IMR-90 (cell line): ENCODE data around the gene ADCY5. TPM values are rescaled to one million over a fixed set of nuclear protein-coding genes. Genes with fewer than 3 reads are reported as not detected.

ENCODE experiments used
- ATAC-seq: fragments of 200-7000 bp; cut with Tn5 transposase; 2 replicates; pipeline ENCODE4 v1.9.1; 2020; ENCODE audit warnings: low read depth, mild to moderate bottlenecking, moderate library complexity
- BruUV-seq: library from RNA; stranded (reverse); fragments of 400-500 nt; replicated peaks from 2 replicates; lab custom pipeline; 2021; lab: Mats Ljungman, UMichigan
- CTCF ChIA-PET: fragments of 300-600 bp; formaldehyde crosslinking; extraction: SDS; loops from one replicate; lab custom pipeline; 2021; ENCODE audit warnings: antibody characterized with exemption; lab: Yijun Ruan, JAX
- POLR2A ChIA-PET: fragments of 300-600 bp; sonication (Branson Sonifier 250); formaldehyde crosslinking; loops from one replicate; lab custom pipeline; 2022; ENCODE audit warnings: antibody characterized with exemption; ENCODE audit not compliant: unreplicated experiment; lab: Charles Lee
- DNase-seq: peaks from one replicate; pipeline ENCODE4 v3.0.0; 2013
- H2AFZ ChIP-seq: replicated peaks from 2 replicates; pipeline ENCODE3; 2013; ENCODE audit warnings: low read length, mild to moderate bottlenecking; ENCODE audit not compliant: poor library complexity
- H2AK5ac ChIP-seq: 2 replicates; pipeline ENCODE4 v1.6.1; 2013; ENCODE audit warnings: low read depth, low read length, inconsistent platforms
- H2AK9ac ChIP-seq: replicated peaks from 2 replicates; pipeline ENCODE3; 2013; ENCODE audit warnings: mild to moderate bottlenecking, low read depth, low read length, moderate library complexity; ENCODE audit not compliant: poor library complexity
- H2BK120ac ChIP-seq: 2 replicates; pipeline ENCODE4 v1.6.1; 2013; ENCODE audit warnings: low read depth, low read length, inconsistent platforms
- H2BK15ac ChIP-seq: 3 replicates; pipeline ENCODE4 v1.6.1; 2013; ENCODE audit warnings: low read depth, low read length, inconsistent platforms
- H2BK20ac ChIP-seq: 2 replicates; pipeline ENCODE4 v1.6.1; 2013; ENCODE audit warnings: low read depth, mild to moderate bottlenecking, inconsistent platforms, low read length, moderate library complexity
- H2BK5ac ChIP-seq: 2 replicates; pipeline ENCODE4 v1.6.1; 2013; ENCODE audit warnings: mild to moderate bottlenecking, low read depth, low read length, inconsistent platforms; ENCODE audit not compliant: poor library complexity, severe bottlenecking
- H3K14ac ChIP-seq: replicated peaks from 2 replicates; pipeline ENCODE4 v1.6.1; 2013; ENCODE audit warnings: low read depth, low read length, inconsistent platforms
- H3K18ac ChIP-seq: 2 replicates; pipeline ENCODE4 v1.6.1; 2013; ENCODE audit warnings: low read depth, low read length, control low read depth
- H3K23ac ChIP-seq: 2 replicates; pipeline ENCODE4 v1.6.1; 2013; ENCODE audit warnings: low read depth, low read length, inconsistent platforms
- H3K27ac ChIP-seq: 2 replicates; pipeline ENCODE4 v1.5.1; 2013; ENCODE audit warnings: mild to moderate bottlenecking, control low read depth, low read length; ENCODE audit not compliant: insufficient read depth
- H3K27me3 ChIP-seq: 2 replicates; pipeline ENCODE4 v1.6.1; 2013; ENCODE audit warnings: low read length; ENCODE audit not compliant: control insufficient read depth, insufficient read depth
- H3K36me3 ChIP-seq: 2 replicates; pipeline ENCODE4 v1.6.1; 2013; ENCODE audit warnings: low read length, mixed read lengths; ENCODE audit not compliant: control insufficient read depth, insufficient read depth
- H3K4ac ChIP-seq: 2 replicates; pipeline ENCODE4 v1.6.1; 2013; ENCODE audit warnings: low read depth, low read length, inconsistent platforms
- H3K4me1 ChIP-seq: 2 replicates; pipeline ENCODE4 v1.6.1; 2013; ENCODE audit warnings: low read length, mixed read lengths; ENCODE audit not compliant: control insufficient read depth, insufficient read depth
- H3K4me2 ChIP-seq: 2 replicates; pipeline ENCODE4 v1.6.1; 2013; ENCODE audit warnings: low read depth, mild to moderate bottlenecking, control low read depth, low read length, moderate library complexity
- H3K4me3 ChIP-seq: 2 replicates; pipeline ENCODE4 v1.5.1; 2013; ENCODE audit warnings: low read depth, mild to moderate bottlenecking, control low read depth, low read length, moderate library complexity; ENCODE audit not compliant: insufficient read depth
- H3K56ac ChIP-seq: 2 replicates; pipeline ENCODE4 v1.6.1; 2013; ENCODE audit warnings: low read length, inconsistent platforms; ENCODE audit not compliant: insufficient read depth; ENCODE audit errors: extremely low read depth
- H3K79me1 ChIP-seq, 2 experiments: 2 replicates each; pipeline ENCODE4 v1.6.1; 2013; ENCODE audit warnings: low read length in 2 of 2, inconsistent platforms in 1 of 2, low read depth in 1 of 2
- H3K9ac ChIP-seq: 2 replicates; pipeline ENCODE4 v1.6.1; 2013; ENCODE audit warnings: low read depth, low read length, control low read depth
- H3K9me1 ChIP-seq: 2 replicates; pipeline ENCODE4 v1.6.1; 2013; ENCODE audit warnings: low read length, inconsistent platforms; ENCODE audit not compliant: insufficient read depth
- H3K9me3 ChIP-seq: 2 replicates; pipeline ENCODE4 v1.6.1; 2013; ENCODE audit warnings: low read length; ENCODE audit not compliant: control insufficient read depth, insufficient read depth
- H4K20me1 ChIP-seq: 2 replicates; pipeline ENCODE4 v1.6.1; 2013; ENCODE audit warnings: low read length, inconsistent platforms; ENCODE audit not compliant: insufficient read depth
- H4K5ac ChIP-seq: 2 replicates; pipeline ENCODE4 v1.6.1; 2013; ENCODE audit warnings: mild to moderate bottlenecking, low read depth, low read length, control low read depth
- H4K8ac ChIP-seq, 2 experiments: 2 replicates each; pipeline ENCODE4 v1.6.1; 2013; ENCODE audit warnings: low read depth in 2 of 2, low read length in 2 of 2, control low read depth in 1 of 2, inconsistent platforms in 1 of 2
- H4K91ac ChIP-seq: 2 replicates; pipeline ENCODE4 v1.6.1; 2013; ENCODE audit warnings: low read depth, low read length, inconsistent platforms; ENCODE audit not compliant: insufficient read depth
- MAZ ChIP-seq: IDR thresholded peaks from 2 replicates; pipeline ENCODE4 v1.6.1; 2012; ENCODE audit warnings: low read depth, mild to moderate bottlenecking, low read length, improper control_type of control experiment, moderate library complexity, borderline replicate concordance
- MXI1 ChIP-seq: IDR thresholded peaks from 2 replicates; pipeline ENCODE4 v1.6.1; 2012; ENCODE audit warnings: low read depth, mild to moderate bottlenecking, low read length, moderate library complexity, borderline replicate concordance
- RCOR1 ChIP-seq: IDR thresholded peaks from 2 replicates; pipeline ENCODE4 v1.6.1; 2012; ENCODE audit warnings: mild to moderate bottlenecking, low read length, improper control_type of control experiment; ENCODE audit not compliant: insufficient replicate concordance
- WGBS, 2 experiments: methylation state at CpG; one replicate each; pipeline versions ENCODE4 v1.1.5 to v1.1.7; 2013; ENCODE audit warnings: missing lambda C conversion rate in 2 of 2; ENCODE audit not compliant: insufficient read length in 1 of 2; ENCODE audit errors: extremely low coverage in 2 of 2; 5-methylcytosine and 5-hydroxymethylcytosine counted together
- dilution Hi-C: fragments of 300-500 bp; cut with HindIII; formaldehyde crosslinking; loops from one replicate; pipeline ENCODE4 v1.14.3; 2018; ENCODE audit warnings: low sequenced_read_pairs; ENCODE audit not compliant: unreplicated experiment
- in situ Hi-C: fragments of 300-500 bp; cut with MboI; formaldehyde crosslinking; loops from 3 replicates; pipeline ENCODE4 v1.14.3; 2019; ENCODE audit warnings: low sequenced_read_pairs, inconsistent platforms, mixed read lengths
- intact Hi-C: fragments of 100-400 bp; cut with micrococcal nuclease; formaldehyde crosslinking; loops from 2 replicates; pipeline ENCODE4 v1.10.0; 2022
- polyA plus RNA-seq, 3 experiments: library from polyadenylated mRNA; depleted of rRNA; stranded (reverse); fragments of >200 nt; gene quantifications; 2 replicates each; pipeline ENCODE4 v1.2.3, GENCODE V29; 2012; ENCODE audit warnings: low replicate concordance in 1 of 3
- total RNA-seq: library from RNA; depleted of rRNA; stranded (reverse); fragments of >200 nt; gene quantifications from 2 replicates; pipeline ENCODE4 v1.2.3, GENCODE V29; 2012

ADCY5 gene
- total and polyA plus RNA-seq, 2 of the 4 experiments (the other 2 are of a cell fraction): 0.14 to 0.18 TPM

DNA sequence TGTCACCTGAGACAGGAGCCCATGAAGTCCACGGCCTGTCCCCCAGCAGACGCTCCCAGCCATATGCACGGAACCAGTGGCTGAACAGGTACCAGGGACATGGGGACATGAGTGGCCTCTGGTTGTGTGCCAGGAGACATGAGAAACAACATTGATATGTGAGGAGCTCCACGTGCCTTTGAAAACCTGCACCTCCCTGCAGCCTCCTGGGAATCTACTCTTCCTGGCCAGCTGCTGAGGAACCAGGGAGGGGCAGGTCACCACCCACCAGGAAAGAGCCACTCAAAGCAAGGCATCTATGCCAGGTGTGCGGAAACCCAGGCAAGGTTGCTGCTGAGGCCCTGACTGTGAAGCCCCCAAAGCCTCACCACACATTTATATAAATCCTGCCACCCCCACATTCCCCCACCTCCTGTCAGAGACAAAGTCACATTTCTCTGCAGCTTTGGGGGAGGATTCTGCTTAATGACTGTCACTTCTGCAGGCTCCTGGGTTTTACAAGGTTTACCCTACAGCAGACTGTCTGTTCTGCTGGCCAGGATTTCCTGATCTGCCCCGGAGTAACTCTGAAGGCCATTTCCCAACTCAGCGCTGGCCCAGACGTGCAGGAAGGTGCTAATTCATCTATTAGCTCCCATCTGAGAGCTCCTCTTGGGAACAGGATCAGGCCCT lies 110.8 kb downstream of the ADCY5 start:
- 0 out of 2 replicates have a peak, but pooled peaks cover under 1% of the 10 kb centered on the region for H3K9me1 ChIP-seq

More for the DNA sequence above, 110.8 kb downstream of the ADCY5 start:
- Histone ChIP-seq H3K4ac (no peak overlapping the region), H2AK5ac (no peak overlapping the region), H2AK9ac (no peak overlapping the region), H4K91ac (no peak overlapping the region), H2BK120ac (no peak overlapping the region), H2AFZ (no peak overlapping the region), H3K4me1 (no peaks in the 10 kb centered on the region), H3K23ac (no peak overlapping the region), H3K9me3 (peaks cover 5% of the 10 kb centered on the region; the same call in 1 of the 2 replicates), H3K4me2 (no peak overlapping the region), H3K27me3 (peaks cover 48% of the 10 kb centered on the region), H4K5ac (no peak overlapping the region), H2BK15ac (no peak overlapping the region), H3K56ac (no peak overlapping the region), H3K9ac (no peak overlapping the region), H2BK5ac (no peak overlapping the region), H4K20me1 (no peaks in the 10 kb centered on the region), H3K27ac (no peak overlapping the region), H3K18ac (no peak overlapping the region), H3K14ac (no peak overlapping the region), H3K4me3 (no peak overlapping the region), H3K79me1 (no peaks in the 10 kb centered on the region), H2BK20ac (no peak overlapping the region), H3K36me3 (no peaks in the 10 kb centered on the region), H4K8ac (no peak overlapping the region)
- TF ChIP-seq RCOR1 (no peak), MXI1 (no peak), MAZ (no peak)
- in situ Hi-C loops (no loop called here), intact Hi-C loops (no loop called here), dilution Hi-C loops (no loop called here)
- DNase-seq: no peak
- ChIA-PET CTCF (no interaction called here), POLR2A (no interaction called here)
- no peak for ATAC-seq
- BruUV-seq: no TSS peak
- WGBS, 2 experiments: no CpG with 5 or more reads among the region's 8 CpGs
